Neural progenitor cell (in vitro differentiated cells): ENCODE results near the gene NKPD1.

Experiments
- EZH2 ChIP-seq: fragments of 200-600 bp; sonication (generic); IDR thresholded peaks from 2 replicates; pipeline ENCODE4 v1.6.1; 2017; ENCODE audit warnings: antibody characterized with exemption, mild to moderate bottlenecking, moderate library complexity
- EZH2phosphoT487 ChIP-seq: fragments of 200-600 bp; sonication (generic); IDR thresholded peaks from 2 replicates; pipeline ENCODE4 v1.6.1; 2017; ENCODE audit warnings: antibody characterized with exemption

GRCh38 chr19:45142726-45143110, 18.1 kb downstream of the NKPD1 start:
- TF ChIP-seq EZH2 (no peak), EZH2phosphoT487 (no peak)
